Body of pancreas (tissue), 4 donors: ENCODE measurements around the gene APPL2. TPM values are rescaled to one million over a fixed set of nuclear protein-coding genes. Genes with fewer than 3 reads are reported as not detected.

ENCODE experiments used
- ATAC-seq: fragments of 150-250 bp; one replicate; pipeline ENCODE4 v1.9.1; 2016
- DNase-seq, 4 donors: peaks; one replicate each; pipeline ENCODE4 v3.0.0-alpha.2; 2019
- H3K27ac ChIP-seq, 4 donors: fragments of 200-600 bp; sonication (generic); 1 replicate in 3 of 4; 2 replicates in 1 of 4; pipeline versions ENCODE4 v1.5.1 to v1.6.1; 2016 to 2019; ENCODE audit warnings: mild to moderate bottlenecking in 1 of 4, mixed read lengths in 1 of 4, moderate library complexity in 1 of 4
- H3K27me3 ChIP-seq, 2 donors: fragments of 200-600 bp; sonication (generic); one replicate each; pipeline ENCODE4 v1.6.0; 2016; ENCODE audit warnings: mild to moderate bottlenecking in 1 of 2
- H3K36me3 ChIP-seq, 2 donors: fragments of 200-600 bp; sonication (generic); replicated peaks in 1 of 2; 2 replicates each; pipeline ENCODE4 v1.5.1; 2016; ENCODE audit warnings: low read depth in 2 of 2; ENCODE audit not compliant: insufficient read depth in 1 of 2
- H3K4me1 ChIP-seq: fragments of 200-600 bp; sonication (generic); one replicate; pipeline ENCODE4 v1.6.0; 2016
- H3K4me3 ChIP-seq, 2 donors: fragments of 200-600 bp; sonication (generic); 1 replicate in 1 of 2; 2 replicates in 1 of 2; pipeline ENCODE4 v1.5.1; 2016 to 2019
- H3K9me3 ChIP-seq, 3 donors: fragments of 200-600 bp; sonication (generic); 1 replicate in 2 of 3; 2 replicates in 1 of 3; pipeline ENCODE4 v1.5.1; 2016
- POLR2A ChIP-seq, 3 donors: fragments of 450-650 bp; IDR thresholded peaks; one replicate each; pipeline ENCODE4 v1.6.1; 2016; ENCODE audit warnings: antibody characterized with exemption in 3 of 3, mild to moderate bottlenecking in 2 of 3
- WGBS, 2 donors: methylation state at CpG; one replicate each; pipeline ENCODE4 v1.1.5; 2017; 5-methylcytosine and 5-hydroxymethylcytosine counted together
- intact Hi-C: fragments of 100-400 bp; cut with DNase I; formaldehyde crosslinking; loops from one replicate; pipeline ENCODE4 v1.15.1; 2023
- total RNA-seq, 2 donors: library from RNA; depleted of rRNA; stranded (reverse); fragments of >200 nt; gene quantifications; one replicate each; pipeline ENCODE4 v1.1.0, GENCODE V29; 2016
- TF ChIP-seq, protein P1 (sequence below), 7 experiments: fragments of 450-650 bp in 4 of 7; fragments of 200-600 bp in 3 of 7; sonication (generic) in 3 of 7; IDR thresholded peaks; one replicate each; pipeline ENCODE4 v1.5.1; 2016 to 2019; ENCODE audit warnings: antibody characterized with exemption in 7 of 7

Gene APPL2
- total RNA-seq, 2 donors from 2014 or later, result 32.4 to 32.6 TPM

- ATAC-seq (no peak), DNase-seq (no peak)
- no peak overlapping the region for H3K4me3 ChIP-seq
- TF ChIP-seq, protein P1, sequence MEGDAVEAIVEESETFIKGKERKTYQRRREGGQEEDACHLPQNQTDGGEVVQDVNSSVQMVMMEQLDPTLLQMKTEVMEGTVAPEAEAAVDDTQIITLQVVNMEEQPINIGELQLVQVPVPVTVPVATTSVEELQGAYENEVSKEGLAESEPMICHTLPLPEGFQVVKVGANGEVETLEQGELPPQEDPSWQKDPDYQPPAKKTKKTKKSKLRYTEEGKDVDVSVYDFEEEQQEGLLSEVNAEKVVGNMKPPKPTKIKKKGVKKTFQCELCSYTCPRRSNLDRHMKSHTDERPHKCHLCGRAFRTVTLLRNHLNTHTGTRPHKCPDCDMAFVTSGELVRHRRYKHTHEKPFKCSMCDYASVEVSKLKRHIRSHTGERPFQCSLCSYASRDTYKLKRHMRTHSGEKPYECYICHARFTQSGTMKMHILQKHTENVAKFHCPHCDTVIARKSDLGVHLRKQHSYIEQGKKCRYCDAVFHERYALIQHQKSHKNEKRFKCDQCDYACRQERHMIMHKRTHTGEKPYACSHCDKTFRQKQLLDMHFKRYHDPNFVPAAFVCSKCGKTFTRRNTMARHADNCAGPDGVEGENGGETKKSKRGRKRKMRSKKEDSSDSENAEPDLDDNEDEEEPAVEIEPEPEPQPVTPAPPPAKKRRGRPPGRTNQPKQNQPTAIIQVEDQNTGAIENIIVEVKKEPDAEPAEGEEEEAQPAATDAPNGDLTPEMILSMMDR (IDR thresholded peaks at IDR 0.05), result no peak
- TF ChIP-seq POLR2A (IDR thresholded peaks at IDR 0.05), result no peak
- no peak overlapping the region for H3K27ac ChIP-seq
- no peaks in the 10 kb centered on the region for H3K27me3 ChIP-seq
- 90 to 94% methylated on average over 6 of the region's 6 CpGs for WGBS, 2 donors
- H3K4me1 ChIP-seq, result peaks cover 16% of the 10 kb centered on the region
- intact Hi-C loops, result loop anchor here (10.0 kb wide), 1 partner anchor 124 kb away; no protein-coding TSS in a partner anchor
- peaks cover 0 to 6% of the 10 kb centered on the region in 2 donors for H3K36me3 ChIP-seq
- no peaks in the 10 kb centered on the region for H3K9me3 ChIP-seq
Measured at GRCh38 chr12:105220150-105220928, 15.6 kb downstream of the APPL2 start.

- ATAC-seq (no peak), DNase-seq (no peak)
- Histone ChIP-seq H3K9me3 (no peaks in the 10 kb centered on the region), H3K36me3 (peaks cover 0 to 6% of the 10 kb centered on the region in 2 donors), H3K4me1 (peaks cover 25% of the 10 kb centered on the region), H3K27ac (no peak overlapping the region), H3K27me3 (no peaks in the 10 kb centered on the region), H3K4me3 (no peak overlapping the region)
- intact Hi-C loops, result loop anchor here (10.0 kb wide), 1 partner anchor 125 kb away; no protein-coding TSS in a partner anchor
- 59 to 64% methylated on average over 4 of the region's 4 CpGs for WGBS, 2 donors
- TF ChIP-seq, protein P1 (IDR thresholded peaks at IDR 0.05), result no peak
- no peak for TF ChIP-seq POLR2A (IDR thresholded peaks at IDR 0.05)
Measured at GRCh38 chr12:105219261-105220028, 16.5 kb downstream of the APPL2 start.

- Histone ChIP-seq H3K4me1 (peaks cover 20% of the 10 kb centered on the region), H3K27ac (no peak overlapping the region), H3K36me3 (peaks cover 0 to 6% of the 10 kb centered on the region in 2 donors), H3K4me3 (no peak overlapping the region), H3K27me3 (no peaks in the 10 kb centered on the region), H3K9me3 (no peaks in the 10 kb centered on the region)
- TF ChIP-seq, protein P1 (IDR thresholded peaks at IDR 0.05), result no peak
- 74 to 86% methylated on average over 7 of the region's 7 CpGs for WGBS, 2 donors
- no peak for ATAC-seq
- DNase-seq, result no peak
- intact Hi-C loops, result no loop called here
Measured at GRCh38 chr12:105218434-105218833, 17.5 kb downstream of the APPL2 start.

DNA sequence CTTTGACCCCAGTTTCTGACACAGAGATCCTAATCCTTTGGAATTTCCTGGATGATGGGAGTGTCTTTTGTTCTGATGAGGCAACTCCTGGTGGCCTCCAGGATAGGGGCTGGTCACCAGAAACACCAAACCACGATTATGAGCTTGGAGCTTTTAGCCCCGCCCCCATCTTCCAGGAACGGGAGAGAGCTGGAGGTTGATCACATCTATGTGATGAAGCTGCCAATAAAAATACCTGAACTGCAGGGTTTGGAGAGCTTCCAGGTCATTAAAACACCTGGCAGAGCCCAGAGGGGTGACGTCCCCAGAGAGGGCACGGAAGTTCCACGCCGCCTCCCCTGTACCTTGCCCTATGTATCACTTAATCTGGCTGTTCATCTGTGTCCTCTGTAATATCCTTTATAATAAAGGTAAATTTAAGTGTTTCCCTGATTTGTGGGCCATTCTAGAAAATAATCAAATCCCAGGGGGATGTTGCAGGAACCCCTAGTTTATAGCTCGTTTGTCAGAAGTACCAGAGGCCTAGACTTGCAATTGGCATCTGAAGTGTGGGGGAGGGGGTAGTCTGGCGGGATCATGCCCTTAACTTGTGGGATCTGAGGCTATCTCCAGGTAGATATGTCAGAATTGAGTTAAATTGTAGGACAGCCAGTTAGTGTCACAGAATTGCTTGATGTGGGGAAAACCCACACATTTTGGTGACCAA is 21.2 kb downstream of the APPL2 start:
- ATAC-seq (peak; percentile 83), DNase-seq (peak; percentile 52 to 71 (median 61))
- Histone ChIP-seq H3K36me3 (peaks cover 0 to 6% of the 10 kb centered on the region in 2 donors), H3K27ac (peak overlapping the region in 2 of 4 donors; percentile 27 to 50), H3K27me3 (no peaks in the 10 kb centered on the region), H3K9me3 (no peaks in the 10 kb centered on the region), H3K4me3 (no peak overlapping the region), H3K4me1 (peaks cover 18% of the 10 kb centered on the region)
- 48 to 53% methylated on average over 8 to 9 of the region's 9 CpGs for WGBS, 2 donors
- TF ChIP-seq, protein P1 (IDR thresholded peaks at IDR 0.05), result no peak
- no peak for TF ChIP-seq POLR2A (IDR thresholded peaks at IDR 0.05)
- intact Hi-C loops, result no loop called here
